ENCODE results near the gene MZF1. TPM values are rescaled to one million over a fixed set of nuclear protein-coding genes. Genes with fewer than 3 reads are reported as not detected.
"Not testable (repeated sequence)": the region's sequence is repeated elsewhere in the genome, so short reads cannot be mapped to it uniquely, and the experiment has no call there.

Gene MZF1
- 32.4 TPM for total RNA-seq

- DNase-seq (ENCODE audit: low spot score) (peak; percentile 100), ATAC-seq (peak; percentile 87)
- intact Hi-C loops (cut with DNase I), result no loop called here
Measured at GRCh38 chr19:58572818-58573657, at the start of gene MZF1. Gene MZF1, minus strand, starts transcription at chr19:58573335. Its CDS starts 1,946 bp downstream, at chr19:58571389.

- DNase-seq (ENCODE audit: low spot score); ATAC-seq; intact Hi-C loops (cut with DNase I): not testable (repeated sequence)
Measured at GRCh38 chr19:58607213-58607612, 34.1 kb upstream of the MZF1 start.

- intact Hi-C loops (cut with DNase I); DNase-seq (ENCODE audit: low spot score); ATAC-seq: not testable (repeated sequence)
Measured at GRCh38 chr19:58606251-58606896, 33.2 kb upstream of the MZF1 start.

- no peak for ATAC-seq
- intact Hi-C loops (cut with DNase I), result no loop called here
- DNase-seq (ENCODE audit: low spot score), result no peak
Measured at GRCh38 chr19:58586133-58586765, 13.1 kb upstream of the MZF1 start.

- DNase-seq (ENCODE audit: low spot score), result no peak
- intact Hi-C loops (cut with DNase I), result no loop called here
- no peak for ATAC-seq
Measured at GRCh38 chr19:58585442-58586132, 12.5 kb upstream of the MZF1 start.

GRCh38 chr19:58584498-58585441 lies 11.6 kb upstream of the MZF1 start:
- no peak for DNase-seq (ENCODE audit: low spot score)
- ATAC-seq, result no peak
- intact Hi-C loops (cut with DNase I), result no loop called here

- intact Hi-C loops (cut with DNase I), result no loop called here
- no peak for ATAC-seq
- DNase-seq (ENCODE audit: low spot score), result no peak
Measured at GRCh38 chr19:58582985-58583384, 9.8 kb upstream of the MZF1 start.

GRCh38 chr19:58581227-58582141 lies 8.3 kb upstream of the MZF1 start:
- peak; percentile 95 for DNase-seq (ENCODE audit: low spot score)
- intact Hi-C loops (cut with DNase I), result no loop called here
- peak; percentile 95 for ATAC-seq

- DNase-seq (ENCODE audit: low spot score) (no peak), ATAC-seq (no peak)
- intact Hi-C loops (cut with DNase I), result no loop called here
Measured at GRCh38 chr19:58579473-58580142, 6.5 kb upstream of the MZF1 start.

- ATAC-seq (no peak), DNase-seq (ENCODE audit: low spot score) (no peak)
- intact Hi-C loops (cut with DNase I), result no loop called here
Measured at GRCh38 chr19:58578012-58578925, 5.1 kb upstream of the MZF1 start.

- ATAC-seq; DNase-seq (ENCODE audit: low spot score); intact Hi-C loops (cut with DNase I): not testable (repeated sequence)
Measured at GRCh38 chr19:58577581-58577980, 4.4 kb upstream of the MZF1 start.

- DNase-seq (ENCODE audit: low spot score) (peak; percentile 93), ATAC-seq (peak; percentile 77)
- intact Hi-C loops (cut with DNase I), result no loop called here
Measured at GRCh38 chr19:58575183-58576041, 2.3 kb upstream of the MZF1 start.

GRCh38 chr19:58573658-58574164 lies 576 bp upstream of the MZF1 start:
- no peak for ATAC-seq
- intact Hi-C loops (cut with DNase I), result no loop called here
- no peak for DNase-seq (ENCODE audit: low spot score)

GRCh38 chr19:58572026-58572817 lies 913 bp downstream of the MZF1 start:
- DNase-seq (ENCODE audit: low spot score) (peak; percentile 55), ATAC-seq (no peak)
- intact Hi-C loops (cut with DNase I), result no loop called here
